Endothelial cell of umbilical vein (primary cell): ENCODE measurements around the gene CD40. TPM values are rescaled to one million over a fixed set of nuclear protein-coding genes. Genes with fewer than 3 reads are reported as not detected.

Experiments used
- BruUV-seq: library from RNA; stranded (reverse); fragments of 400-500 nt; replicated peaks from 2 replicates; lab custom pipeline; 2021; lab: Mats Ljungman, UMichigan
- CTCF ChIA-PET: fragments of 300-600, 350-600 bp; sonication (Branson Sonifier 250); formaldehyde crosslinking; loops from one replicate; lab custom pipeline; 2021; ENCODE audit warnings: antibody characterized with exemption, inconsistent platforms; lab: Charles Lee
- POLR2A ChIA-PET: fragments of 300-600, 350-600 bp; sonication (Branson Sonifier 250); formaldehyde crosslinking; loops from one replicate; lab custom pipeline; 2021; ENCODE audit warnings: antibody characterized with exemption, inconsistent platforms; lab: Charles Lee
- DNase-seq: peaks from one replicate; pipeline ENCODE4 v3.0.0-alpha.2; 2011; ENCODE audit warnings: low read depth, low spot score
- FAIRE-seq: peaks from 2 replicates; lab custom pipeline; 2011; peaks lifted over from hg19 to GRCh38; lab: Jason Lieb, UNC
- H2AFZ ChIP-seq: 2 replicates; pipeline ENCODE4 v1.6.0; 2012; ENCODE audit warnings: low read depth, low read length, control low read depth, inconsistent platforms
- H3K27ac ChIP-seq: 2 replicates; pipeline ENCODE4 v1.5.1; 2011; ENCODE audit warnings: low read depth, mild to moderate bottlenecking, control low read depth, low read length, moderate library complexity; ENCODE audit not compliant: insufficient read depth
- H3K27me3 ChIP-seq, 2 experiments: 2 replicates each; pipeline versions ENCODE4 v1.6.0 to v1.6.1; 2011; ENCODE audit warnings: low read length in 2 of 2, mixed read lengths in 1 of 2; ENCODE audit not compliant: control insufficient read depth in 2 of 2, insufficient read depth in 2 of 2
- H3K36me3 ChIP-seq, 2 experiments: 2 replicates in 1 of 2; 3 replicates in 1 of 2; pipeline ENCODE4 v1.5.1; 2011; ENCODE audit warnings: low read length in 2 of 2, mild to moderate bottlenecking in 1 of 2, moderate library complexity in 1 of 2; ENCODE audit not compliant: control insufficient read depth in 2 of 2, insufficient read depth in 2 of 2; ENCODE audit errors: extremely low read depth in 1 of 2
- H3K4me1 ChIP-seq: 3 replicates; pipeline ENCODE4 v1.5.1; 2011; ENCODE audit warnings: mild to moderate bottlenecking, low read length; ENCODE audit not compliant: control insufficient read depth, insufficient read depth; ENCODE audit errors: extremely low read depth
- H3K4me2 ChIP-seq: 2 replicates; pipeline ENCODE4 v1.6.1; 2011; ENCODE audit warnings: low read length, control low read depth, mixed read lengths; ENCODE audit not compliant: insufficient read depth
- H3K4me3 ChIP-seq, 3 experiments: fragments of 200-600 bp in 1 of 3; sonication (generic), shearing (Covaris generic) in 1 of 3; replicated peaks in 1 of 3; 2 replicates each; pipeline ENCODE4 v1.5.1; 2011 to 2016; ENCODE audit warnings: control low read depth in 3 of 3, low read length in 3 of 3, mild to moderate bottlenecking in 2 of 3, inconsistent platforms in 1 of 3, low read depth in 1 of 3, moderate library complexity in 1 of 3; ENCODE audit not compliant: insufficient read depth in 1 of 3
- H3K79me2 ChIP-seq: 2 replicates; pipeline ENCODE4 v1.6.0; 2012; ENCODE audit warnings: low read length, inconsistent platforms; ENCODE audit not compliant: control insufficient read depth, insufficient read depth
- H3K9ac ChIP-seq: replicated peaks from 2 replicates; pipeline ENCODE3; 2011; ENCODE audit warnings: low read length, control low read depth; ENCODE audit not compliant: insufficient read depth; ENCODE audit errors: extremely low read depth
- H3K9me1 ChIP-seq: replicated peaks from 3 replicates; pipeline ENCODE4 v1.6.0; 2011; ENCODE audit warnings: mild to moderate bottlenecking, low read length; ENCODE audit not compliant: control insufficient read depth, insufficient read depth; ENCODE audit errors: extremely low read depth
- H3K9me3 ChIP-seq: replicated peaks from 2 replicates; pipeline ENCODE4 v1.5.1; 2012; ENCODE audit warnings: low read length, inconsistent platforms; ENCODE audit not compliant: control insufficient read depth, insufficient read depth
- H4K20me1 ChIP-seq: replicated peaks from 2 replicates; pipeline ENCODE3; 2011; ENCODE audit warnings: mild to moderate bottlenecking, low read length; ENCODE audit not compliant: control insufficient read depth, insufficient read depth; ENCODE audit errors: extremely low read depth
- CTCF ChIP-seq, 2 donors: IDR thresholded peaks; 1 replicate in 1 of 2; 2 replicates in 1 of 2; pipeline ENCODE4 v1.5.1; 2011; ENCODE audit warnings: low read length in 2 of 2, mild to moderate bottlenecking in 2 of 2, moderate library complexity in 2 of 2, control low read depth in 1 of 2, inconsistent platforms in 1 of 2, low read depth in 1 of 2; ENCODE audit not compliant: insufficient read depth in 1 of 2; ENCODE audit errors: extremely low read depth in 1 of 2
- EZH2 ChIP-seq: IDR thresholded peaks from 2 replicates; pipeline ENCODE4 v1.6.1; 2012; ENCODE audit warnings: borderline replicate concordance, low read depth, mild to moderate bottlenecking, moderate library complexity, low read length, inconsistent platforms; ENCODE audit not compliant: severe bottlenecking
- FOS ChIP-seq: IDR thresholded peaks from 2 replicates; pipeline ENCODE4 v1.6.1; 2011; ENCODE audit warnings: mild to moderate bottlenecking, low read length, moderate library complexity, borderline replicate concordance; ENCODE audit not compliant: insufficient read depth
- GATA2 ChIP-seq: IDR thresholded peaks from 2 replicates; pipeline ENCODE4 v1.7.0; 2011; ENCODE audit warnings: low read depth, mild to moderate bottlenecking, moderate library complexity, mixed read lengths, low read length; ENCODE audit not compliant: insufficient read length, insufficient read depth
- JUN ChIP-seq: IDR thresholded peaks from 2 replicates; pipeline ENCODE4 v1.6.1; 2011; ENCODE audit warnings: borderline replicate concordance, low read depth; ENCODE audit not compliant: insufficient read length, insufficient read depth
- MAX ChIP-seq: IDR thresholded peaks from 2 replicates; pipeline ENCODE4 v1.6.1; 2011; ENCODE audit not compliant: insufficient read depth, insufficient read length
- MYC ChIP-seq: IDR thresholded peaks from one replicate; pipeline ENCODE4 v1.6.1; 2011; ENCODE audit warnings: mild to moderate bottlenecking, low read depth, low read length
- POLR2A ChIP-seq: IDR thresholded peaks from 2 replicates; pipeline ENCODE4 v1.6.1; 2012; ENCODE audit warnings: low read depth, mild to moderate bottlenecking, control low read depth, low read length
- POLR2AphosphoS5 ChIP-seq: IDR thresholded peaks from 2 replicates; pipeline ENCODE4 v1.6.1; 2012; ENCODE audit warnings: low read depth, mild to moderate bottlenecking, control low read depth, low read length, moderate library complexity; ENCODE audit not compliant: insufficient read depth
- dilution Hi-C: fragments of 300-500 bp; cut with MboI; formaldehyde crosslinking; loops from one replicate; pipeline ENCODE4 v1.15.0; 2019; ENCODE audit warnings: low sequenced_read_pairs; ENCODE audit not compliant: extremely low pct_ligation_motif_present
- intact Hi-C: fragments of 100-400 bp; cut with micrococcal nuclease; formaldehyde crosslinking; loops from one replicate; pipeline ENCODE4 v1.10.0; 2022
- polyA plus RNA-seq, 4 experiments: library from polyadenylated mRNA; depleted of rRNA in 3 of 4; stranded (reverse) in 3 of 4; unstranded in 1 of 4; fragments of >200 nt; gene quantifications; 2 replicates each; pipeline versions ENCODE4 v1.2.1 to v1.2.3, GENCODE V29; 2011 to 2012; ENCODE audit warnings: missing spikeins in 1 of 4
- total RNA-seq: library from RNA; stranded (reverse); gene quantifications from 2 replicates; pipeline ENCODE4 v1.2.3, GENCODE V29; 2021

Gene CD40
- total and polyA plus RNA-seq, 2 donors (not counting 3 experiments of a cell fraction or from before 2014, with no cell fraction given), result 36.6 to 38.3 TPM

GRCh38 chr20:46123482-46124245, 5.5 kb downstream of the CD40 start:
- Histone ChIP-seq H3K4me2 (no peak overlapping the region), H3K9ac (no peak overlapping the region), H3K4me3 (no peak overlapping the region), H4K20me1 (no peaks in the 10 kb centered on the region), H3K9me3 (no peaks in the 10 kb centered on the region), H2AFZ (no peak overlapping the region), H3K36me3 (peaks cover 0 to 15% of the 10 kb centered on the region in 2 experiments), H3K9me1 (no peaks in the 10 kb centered on the region), H3K79me2 (no peaks in the 10 kb centered on the region), H3K4me1 (peaks cover 23% of the 10 kb centered on the region), H3K27me3 (no peaks in the 10 kb centered on the region), H3K27ac (no peak overlapping the region)
- dilution Hi-C loops (no loop called here), intact Hi-C loops (no loop called here)
- DNase-seq (no peak), FAIRE-seq (no peak)
- CTCF ChIA-PET, result interaction anchor here (0.7 kb wide), 1 partner anchor 15 kb away, joined by 3 read pairs; no protein-coding TSS in a partner anchor
- no peak for TF ChIP-seq EZH2
- BruUV-seq, result no TSS peak
- POLR2A ChIA-PET, result no interaction called here

- dilution Hi-C loops (no loop called here), intact Hi-C loops (no loop called here)
- H3K27me3 ChIP-seq, result peaks cover 6 to 9% of the 10 kb centered on the region in 2 experiments
- no TSS peak for BruUV-seq
- ChIA-PET POLR2A (no interaction called here), CTCF (no interaction called here)
- H3K4me2 ChIP-seq, result no peak overlapping the region
- no peak for FAIRE-seq
- H2AFZ ChIP-seq, result no peak overlapping the region
- DNase-seq, result no peak
- peaks cover 0 to 15% of the 10 kb centered on the region in 2 experiments for H3K36me3 ChIP-seq
- H3K4me3 ChIP-seq, result no peak overlapping the region
- peaks cover 13% of the 10 kb centered on the region for H3K4me1 ChIP-seq
- no peak overlapping the region for H3K27ac ChIP-seq
- no peaks in the 10 kb centered on the region for H4K20me1 ChIP-seq
- no peaks in the 10 kb centered on the region for H3K9me3 ChIP-seq
- no peaks in the 10 kb centered on the region for H3K9me1 ChIP-seq
- TF ChIP-seq POLR2A, result no peak
- TF ChIP-seq JUN, result no peak
- TF ChIP-seq CTCF (IDR thresholded peaks at IDR 0.05; ENCODE audit: extremely low read depth in 1 of 2, insufficient read depth in 1 of 2, low read depth in 1 of 2, low read length in 2 of 2), result no peak
- TF ChIP-seq FOS, result no peak
- no peak for TF ChIP-seq MAX
- no peak for TF ChIP-seq POLR2AphosphoS5
- no peak for TF ChIP-seq GATA2
- no peak for TF ChIP-seq EZH2
- no peak for TF ChIP-seq MYC
- no peaks in the 10 kb centered on the region for H3K79me2 ChIP-seq
- no peak overlapping the region for H3K9ac ChIP-seq
Measured at GRCh38 chr20:46126440-46127056, 8.4 kb downstream of the CD40 start.
